HCT116 (cell line): ENCODE measurements around the gene HNRNPDL. TPM values are rescaled to one million over a fixed set of nuclear protein-coding genes. Genes with fewer than 3 reads are reported as not detected.

Source experiments
- ATAC-seq: fragments of 200-7000 bp; cut with Tn5 transposase; 2 replicates; pipeline ENCODE4 v1.9.1; 2020; ENCODE audit warnings: mild to moderate bottlenecking, moderate library complexity
- BruUV-seq: library from RNA; stranded (reverse); fragments of 400-500 nt; replicated peaks from 2 replicates; lab custom pipeline; 2021; lab: Mats Ljungman, UMichigan
- CTCF ChIA-PET: fragments of 300-600 bp; sonication (Branson Sonifier 250); formaldehyde crosslinking; loops from one replicate; lab custom pipeline; 2021; ENCODE audit warnings: antibody characterized with exemption; lab: Charles Lee
- POLR2A ChIA-PET: fragments of 300-600, 350-600 bp; sonication (Branson Sonifier 250); formaldehyde crosslinking; loops from one replicate; lab custom pipeline; 2021; ENCODE audit warnings: antibody characterized with exemption; lab: Charles Lee
- RAD21 ChIA-PET, 2 experiments: fragments of 300-600 bp; sonication (Branson Sonifier 250); formaldehyde crosslinking; loops; one replicate each; lab custom pipeline; 2023; ENCODE audit warnings: low total read pairs in 2 of 2; ENCODE audit not compliant: uncharacterized antibody in 2 of 2, unreplicated experiment in 2 of 2, low non-redundant PET in 1 of 2; lab: Charles Lee
- DNase-seq: peaks from one replicate; pipeline ENCODE4 v3.0.0-alpha.2; 2010; ENCODE audit warnings: low read depth, low spot score
- H2AFZ ChIP-seq: fragments of 200-600 bp; shearing (Covaris generic), sonication (generic); 2 replicates; pipeline ENCODE4 v1.6.1; 2017; ENCODE audit warnings: low read depth, mixed run types, mixed read lengths, antibody characterized with exemption, low read length; ENCODE audit not compliant: poor library complexity, severe bottlenecking
- H3K27ac ChIP-seq: 2 replicates; pipeline ENCODE4 v1.5.1; 2012; ENCODE audit warnings: low read depth, low read length
- H3K27me3 ChIP-seq: fragments of 200-600 bp; sonication (generic); 2 replicates; pipeline ENCODE4 v1.6.1; 2016; ENCODE audit warnings: mixed run types, low read length, mixed read lengths; ENCODE audit not compliant: insufficient read depth
- H3K36me3 ChIP-seq, 2 experiments: fragments of 200-500 bp in 1 of 2; fragments of 200-600 bp in 1 of 2; sonication (Bioruptor generic) in 1 of 2; sonication (generic) in 1 of 2; 2 replicates each; pipeline versions ENCODE4 v1.5.1 to v1.6.1; 2014 to 2016; ENCODE audit warnings: low read length in 2 of 2, inconsistent platforms in 1 of 2, mixed read lengths in 1 of 2, mixed run types in 1 of 2; ENCODE audit not compliant: insufficient read depth in 2 of 2, control insufficient read depth in 1 of 2
- H3K4me1 ChIP-seq, 2 experiments: fragments of 200-600 bp in 1 of 2; sonication (generic) in 1 of 2; 2 replicates each; pipeline versions ENCODE4 v1.5.1 to v1.6.1; 2012 to 2017; ENCODE audit warnings: low read length in 2 of 2, inconsistent platforms in 1 of 2, mild to moderate bottlenecking in 1 of 2, mixed read lengths in 1 of 2, mixed run types in 1 of 2, moderate library complexity in 1 of 2; ENCODE audit not compliant: insufficient read depth in 2 of 2, control insufficient read depth in 1 of 2
- H3K4me2 ChIP-seq: fragments of 200-600 bp; sonication (generic); 2 replicates; pipeline ENCODE4 v1.6.1; 2017; ENCODE audit warnings: mixed run types, low read length, mixed read lengths
- H3K4me3 ChIP-seq, 2 experiments: fragments of 200-600 bp in 1 of 2; sonication (generic) in 1 of 2; replicated peaks in 1 of 2; 2 replicates each; pipeline ENCODE4 v1.5.1; 2011 to 2016; ENCODE audit warnings: low read length in 2 of 2, control low read depth in 1 of 2, low read depth in 1 of 2, mild to moderate bottlenecking in 1 of 2, mixed read lengths in 1 of 2, mixed run types in 1 of 2
- H3K79me2 ChIP-seq: fragments of 200-600 bp; sonication (generic); 2 replicates; pipeline ENCODE4 v1.6.1; 2017; ENCODE audit warnings: mild to moderate bottlenecking, mixed run types, low read length, moderate library complexity, mixed read lengths; ENCODE audit not compliant: insufficient read depth
- H3K9ac ChIP-seq: fragments of 200-600 bp; sonication (generic); 2 replicates; pipeline ENCODE4 v1.6.1; 2016; ENCODE audit warnings: low read length, mixed read lengths
- H3K9me2 ChIP-seq: fragments of 200-600 bp; sonication (generic), shearing (Covaris generic); 2 replicates; pipeline ENCODE4 v1.6.1; 2017; ENCODE audit warnings: mixed run types, mild to moderate bottlenecking, moderate library complexity; ENCODE audit not compliant: insufficient read depth
- H3K9me3 ChIP-seq, 2 experiments: fragments of 200-500 bp in 1 of 2; fragments of 200-600 bp in 1 of 2; sonication (Bioruptor generic) in 1 of 2; sonication (generic) in 1 of 2; 2 replicates each; pipeline ENCODE4 v1.6.1; 2014 to 2017; ENCODE audit warnings: low read length in 2 of 2, mixed read lengths in 2 of 2, inconsistent platforms in 1 of 2, low read depth in 1 of 2, mild to moderate bottlenecking in 1 of 2, mixed run types in 1 of 2, moderate library complexity in 1 of 2; ENCODE audit not compliant: control insufficient read depth in 1 of 2, insufficient read depth in 1 of 2
- H4K20me1 ChIP-seq: fragments of 200-600 bp; sonication (generic), shearing (Covaris generic); 2 replicates; pipeline ENCODE4 v1.6.1; 2017; ENCODE audit warnings: mixed run types, mild to moderate bottlenecking, moderate library complexity; ENCODE audit not compliant: insufficient read depth
- CEBPB ChIP-seq: IDR thresholded peaks from 2 replicates; pipeline ENCODE4 v1.6.1; 2012; ENCODE audit warnings: low read depth
- EGR1 ChIP-seq: IDR thresholded peaks from 2 replicates; pipeline ENCODE4 v1.6.1; 2012; ENCODE audit warnings: low read depth
- ELF1 ChIP-seq: IDR thresholded peaks from 2 replicates; pipeline ENCODE4 v1.6.1; 2012; ENCODE audit warnings: low read depth, borderline replicate concordance
- EZH2 ChIP-seq: fragments of 200-600 bp; sonication (generic); IDR thresholded peaks from 2 replicates; pipeline ENCODE4 v1.6.1; 2017; ENCODE audit warnings: antibody characterized with exemption, mixed run types
- EZH2phosphoT487 ChIP-seq: fragments of 200-600 bp; IDR thresholded peaks from 2 replicates; pipeline ENCODE4 v1.6.1; 2018; ENCODE audit warnings: antibody characterized with exemption, borderline replicate concordance
- POLR2A ChIP-seq: IDR thresholded peaks from 2 replicates; pipeline ENCODE4 v1.7.0; 2011; ENCODE audit warnings: borderline replicate concordance; ENCODE audit not compliant: insufficient read depth, insufficient read length; ENCODE audit errors: extremely low read depth
- POLR2AphosphoS5 ChIP-seq: IDR thresholded peaks from 2 replicates; pipeline ENCODE4 v1.6.1; 2011; ENCODE audit warnings: mild to moderate bottlenecking, low read depth, low read length, moderate library complexity
- RAD21 ChIP-seq: IDR thresholded peaks from 2 replicates; pipeline ENCODE4 v1.6.1; 2012; ENCODE audit warnings: low read depth, mild to moderate bottlenecking
- SIN3A ChIP-seq: IDR thresholded peaks from 2 replicates; pipeline ENCODE4 v1.6.1; 2012; ENCODE audit warnings: low read depth
- SP1 ChIP-seq: IDR thresholded peaks from 2 replicates; pipeline ENCODE4 v1.6.1; 2012; ENCODE audit warnings: low read depth
- SRF ChIP-seq: IDR thresholded peaks from 2 replicates; pipeline ENCODE4 v1.6.1; 2012; ENCODE audit warnings: low read depth
- TCF7L2 ChIP-seq: IDR thresholded peaks from 2 replicates; pipeline ENCODE4 v1.7.0; 2011; ENCODE audit warnings: borderline replicate concordance, inconsistent platforms; ENCODE audit not compliant: insufficient read depth, insufficient read length; ENCODE audit errors: extremely low read depth
- YY1 ChIP-seq: IDR thresholded peaks from 2 replicates; pipeline ENCODE4 v1.6.1; 2011; ENCODE audit warnings: low read length, low read depth, moderate library complexity, mild to moderate bottlenecking; ENCODE audit not compliant: insufficient replicate concordance; ENCODE audit errors: extremely low read depth
- intact Hi-C: fragments of 100-400 bp; cut with micrococcal nuclease; formaldehyde crosslinking; loops from 2 replicates; pipeline ENCODE4 v1.10.0; 2022
- total RNA-seq: library from RNA; stranded (reverse); gene quantifications from one replicate; pipeline ENCODE4 v1.2.1, GENCODE V29; 2021; ENCODE audit not compliant: unreplicated experiment
- TF ChIP-seq, protein P1 (sequence below): IDR thresholded peaks from 2 replicates; pipeline ENCODE4 v1.6.1; 2012
- TF ChIP-seq, protein P2 (sequence below): IDR thresholded peaks from 2 replicates; pipeline ENCODE4 v1.6.1; 2012
- TF ChIP-seq, protein P3 (sequence below): IDR thresholded peaks from 2 replicates; pipeline ENCODE4 v1.6.1; 2011; ENCODE audit warnings: mild to moderate bottlenecking, low read length, moderate library complexity; ENCODE audit not compliant: insufficient replicate concordance; ENCODE audit errors: extremely low read depth

The HNRNPDL gene
- total RNA-seq, 1 experiment from 2014 or later, result 206 TPM

DNA sequence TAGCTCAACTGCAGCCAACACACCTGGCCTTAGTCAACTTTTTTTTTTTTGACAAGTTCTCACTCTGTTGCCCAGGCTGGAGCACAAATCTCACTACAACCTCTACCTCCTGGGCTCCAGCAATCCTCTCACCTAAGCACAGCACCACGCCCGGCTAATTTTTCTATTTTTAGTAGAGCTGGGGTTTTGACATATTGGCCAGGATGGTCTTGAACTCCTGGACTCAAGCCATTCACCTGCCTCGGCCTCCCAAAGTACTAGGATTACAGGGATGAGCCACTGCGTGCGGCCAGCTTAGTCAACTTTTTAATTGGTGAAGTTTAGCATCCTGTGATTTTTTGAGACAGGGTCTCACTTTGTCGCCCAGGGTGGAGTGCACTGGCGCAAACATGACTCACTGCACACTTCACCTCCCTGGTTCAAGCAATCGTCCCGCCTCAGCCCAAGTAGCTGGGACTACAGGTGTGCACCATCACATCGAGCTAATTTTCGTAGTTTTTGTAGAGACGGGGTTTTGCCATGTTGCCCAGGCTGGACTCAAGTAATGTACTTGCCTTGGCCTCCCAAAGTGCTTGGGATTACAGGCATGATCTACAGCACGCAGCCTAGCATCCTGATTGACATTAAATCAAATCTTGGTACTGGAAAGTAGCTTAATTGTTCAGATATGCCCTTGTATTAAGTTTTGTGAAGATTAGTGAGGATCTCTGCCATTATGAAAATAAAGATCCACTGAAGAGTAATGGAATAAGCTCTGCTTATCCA lies 8.3 kb downstream of the HNRNPDL start:
- Histone ChIP-seq H3K79me2 (peaks cover 24% of the 10 kb centered on the region), H2AFZ (no peak overlapping the region), H3K4me1 (peaks cover 0 to 22% of the 10 kb centered on the region in 2 experiments; a peak in 3 of 4 replicates), H3K9me2 (no peaks in the 10 kb centered on the region), H4K20me1 (peaks cover 42% of the 10 kb centered on the region), H3K4me2 (no peak overlapping the region), H3K4me3 (no peak overlapping the region), H3K36me3 (peaks cover 32 to 37% of the 10 kb centered on the region in 2 experiments), H3K27ac (no peak overlapping the region), H3K9ac (no peak overlapping the region), H3K9me3 (no peaks in the 10 kb centered on the region), H3K27me3 (no peaks in the 10 kb centered on the region)
- DNase-seq (no peak), ATAC-seq (peak; percentile 41)
- intact Hi-C loops, result loop anchor here (1.0 to 2.0 kb wide), 2 partner anchors 13 to 47 kb away; no protein-coding TSS in a partner anchor
- ChIA-PET POLR2A (interaction anchor here (0.8 to 3.1 kb wide), 2 partner anchors 48 kb away, joined by 3 to 11 read pairs; partner anchors contain the start of gene HNRNPD), CTCF (no interaction called here), RAD21 (no interaction called here)
- peak; percentile 37 for TF ChIP-seq POLR2AphosphoS5
- TF ChIP-seq, protein P1, sequence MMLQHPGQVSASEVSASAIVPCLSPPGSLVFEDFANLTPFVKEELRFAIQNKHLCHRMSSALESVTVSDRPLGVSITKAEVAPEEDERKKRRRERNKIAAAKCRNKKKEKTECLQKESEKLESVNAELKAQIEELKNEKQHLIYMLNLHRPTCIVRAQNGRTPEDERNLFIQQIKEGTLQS, result no peak
- BruUV-seq, result no TSS peak

DNA sequence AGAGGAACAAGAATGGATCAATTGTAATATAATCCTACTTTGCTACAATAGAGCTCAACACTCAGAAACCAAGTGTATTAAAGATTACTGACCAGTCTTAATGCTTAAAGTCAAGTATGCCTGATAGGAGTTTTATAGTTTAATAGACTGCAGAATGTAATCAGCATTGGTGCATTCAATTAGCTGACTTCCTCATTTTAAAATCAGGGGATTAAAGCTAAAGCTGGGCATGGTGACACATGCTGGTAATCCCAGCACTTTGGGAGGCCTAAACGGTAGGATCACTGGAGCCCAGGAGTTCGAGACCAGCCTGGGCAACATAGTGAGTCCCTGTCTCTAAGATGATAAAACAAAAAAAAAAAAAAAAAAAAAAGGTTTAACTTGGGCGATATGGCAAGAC lies 10.8 kb downstream of the HNRNPDL start:
- Histone ChIP-seq H3K4me2 (no peak overlapping the region), H3K4me3 (no peak overlapping the region), H3K27ac (no peak overlapping the region), H3K9ac (no peak overlapping the region), H3K27me3 (no peaks in the 10 kb centered on the region), H3K9me2 (no peaks in the 10 kb centered on the region), H3K4me1 (peaks cover 0 to 14% of the 10 kb centered on the region in 2 experiments; a peak in 2 of 4 replicates), H3K9me3 (no peaks in the 10 kb centered on the region), H2AFZ (no peak overlapping the region), H3K36me3 (peaks cover 7 to 11% of the 10 kb centered on the region in 2 experiments), H4K20me1 (peaks cover 17% of the 10 kb centered on the region), H3K79me2 (no peaks in the 10 kb centered on the region; the same call in 1 of the 2 replicates)
- BruUV-seq, result no TSS peak
- ChIA-PET RAD21 (no interaction called here), POLR2A (interaction anchor here (0.7 to 3.1 kb wide), 3 partner anchors 10 to 45 kb away, joined by 5 to 14 read pairs (median 11); partner anchors contain the start of gene HNRNPD), CTCF (interaction anchor here (0.7 kb wide), 1 partner anchor 10 kb away, joined by 3 read pairs; no protein-coding TSS in a partner anchor)
- ATAC-seq (no peak), DNase-seq (no peak)
- TF ChIP-seq SP1 (no peak), CEBPB (no peak), EZH2 (no peak), YY1 (no peak), SRF (no peak), ELF1 (no peak), EZH2phosphoT487 (no peak), SIN3A (no peak), EGR1 (no peak), RAD21 (no peak), TCF7L2 (no peak), POLR2A (no peak), POLR2AphosphoS5 (no peak)
- TF ChIP-seq, protein P2, sequence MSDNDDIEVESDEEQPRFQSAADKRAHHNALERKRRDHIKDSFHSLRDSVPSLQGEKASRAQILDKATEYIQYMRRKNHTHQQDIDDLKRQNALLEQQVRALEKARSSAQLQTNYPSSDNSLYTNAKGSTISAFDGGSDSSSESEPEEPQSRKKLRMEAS, result no peak
- TF ChIP-seq, protein P1, result no peak
- TF ChIP-seq, protein P3, sequence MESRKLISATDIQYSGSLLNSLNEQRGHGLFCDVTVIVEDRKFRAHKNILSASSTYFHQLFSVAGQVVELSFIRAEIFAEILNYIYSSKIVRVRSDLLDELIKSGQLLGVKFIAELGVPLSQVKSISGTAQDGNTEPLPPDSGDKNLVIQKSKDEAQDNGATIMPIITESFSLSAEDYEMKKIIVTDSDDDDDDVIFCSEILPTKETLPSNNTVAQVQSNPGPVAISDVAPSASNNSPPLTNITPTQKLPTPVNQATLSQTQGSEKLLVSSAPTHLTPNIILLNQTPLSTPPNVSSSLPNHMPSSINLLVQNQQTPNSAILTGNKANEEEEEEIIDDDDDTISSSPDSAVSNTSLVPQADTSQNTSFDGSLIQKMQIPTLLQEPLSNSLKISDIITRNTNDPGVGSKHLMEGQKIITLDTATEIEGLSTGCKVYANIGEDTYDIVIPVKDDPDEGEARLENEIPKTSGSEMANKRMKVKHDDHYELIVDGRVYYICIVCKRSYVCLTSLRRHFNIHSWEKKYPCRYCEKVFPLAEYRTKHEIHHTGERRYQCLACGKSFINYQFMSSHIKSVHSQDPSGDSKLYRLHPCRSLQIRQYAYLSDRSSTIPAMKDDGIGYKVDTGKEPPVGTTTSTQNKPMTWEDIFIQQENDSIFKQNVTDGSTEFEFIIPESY, result no peak
- intact Hi-C loops, result no loop called here
